LNCAP (cell line): ENCODE results near the gene CPD.

ENCODE experiments used
- CTCF ChIP-seq: fragments of 450-650 bp; IDR thresholded peaks from 2 replicates; pipeline ENCODE4 v1.5.1; 2017; ENCODE audit warnings: mild to moderate bottlenecking

Gene CPD

GRCh38 chr17:30517786-30518185, 139.1 kb downstream of the CPD start:
- no peak for TF ChIP-seq CTCF

- no peak for TF ChIP-seq CTCF
Observed at GRCh38 chr17:30519166-30519565, 140.4 kb downstream of the CPD start.
